Activated CD4-positive, alpha-beta T cell treated with anti-CD3 and anti-CD28 coated beads, Interleukin-10, Interleukin-2, amounts not matched to agents 100 ng/mL and 50 ng/mL, durations not matched to agents 16 hours and 8 hours (primary cell): ENCODE measurements around the gene ADH7.
"Not testable (repeated sequence)": the region's sequence is repeated elsewhere in the genome, so short reads cannot be mapped to it uniquely, and the experiment has no call there.

Experiments used
- DNase-seq: peaks from one replicate; pipeline ENCODE4 v3.0.0-alpha.2; 2020

Gene ADH7

DNA sequence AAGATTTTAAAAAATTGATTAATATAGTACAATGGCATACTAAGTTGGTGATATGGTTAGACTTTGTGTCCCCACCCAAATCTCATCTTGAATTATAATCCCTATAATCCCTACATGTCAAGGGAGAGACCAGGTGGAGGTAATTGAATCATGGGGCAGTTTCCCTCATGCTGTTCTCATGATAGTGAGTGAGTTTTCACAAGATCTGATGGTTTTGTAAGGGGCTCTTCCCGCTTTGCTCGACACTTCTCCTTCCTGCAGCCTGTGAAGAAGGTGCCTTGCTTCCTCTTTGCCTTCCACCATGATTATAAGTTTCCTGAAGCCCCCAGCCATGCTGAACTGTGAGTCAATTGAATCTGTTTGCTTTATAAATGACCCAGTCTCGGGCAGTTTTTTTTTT lies 20.2 kb downstream of the ADH7 start:
- DNase-seq: not testable (repeated sequence)

DNA sequence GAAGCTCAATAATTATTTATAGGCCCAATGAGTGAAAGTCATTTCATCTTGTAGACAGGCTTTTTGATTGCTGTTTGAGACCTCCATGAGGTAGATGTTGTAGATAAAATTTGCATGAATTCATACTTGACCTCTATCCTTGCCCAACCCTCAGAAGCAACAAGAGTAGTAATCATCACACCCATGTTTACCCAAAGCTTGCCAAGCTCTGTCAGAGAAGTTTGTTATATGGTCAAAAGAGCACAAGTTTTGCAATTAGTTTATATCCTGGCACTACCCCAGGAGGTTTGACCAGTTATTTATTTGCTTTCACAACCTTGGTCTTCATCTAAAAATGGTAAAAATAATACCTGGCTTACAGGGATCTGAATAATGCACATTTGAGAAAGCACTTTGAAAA lies 20.7 kb downstream of the ADH7 start:
- no peak for DNase-seq

DNA sequence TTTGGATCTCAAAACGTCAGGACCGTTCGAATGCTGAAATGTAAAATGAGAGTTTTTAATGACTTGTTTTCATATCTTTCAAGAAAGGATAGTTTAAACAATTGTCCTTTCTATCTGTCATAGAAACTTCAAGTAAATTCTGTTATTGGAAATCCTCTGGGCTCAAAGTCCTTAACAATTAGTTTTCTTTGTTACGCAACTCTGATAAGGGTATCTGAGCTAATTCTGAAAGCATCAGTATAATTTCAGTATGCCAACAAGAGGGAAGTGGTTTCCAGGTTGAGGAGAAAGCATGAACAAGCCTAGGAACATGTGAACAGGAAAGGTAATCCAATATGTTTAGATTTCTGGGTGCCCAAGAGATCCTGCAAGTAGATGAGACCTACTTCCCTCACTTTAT lies 22.0 kb downstream of the ADH7 start:
- DNase-seq: no peak

DNA sequence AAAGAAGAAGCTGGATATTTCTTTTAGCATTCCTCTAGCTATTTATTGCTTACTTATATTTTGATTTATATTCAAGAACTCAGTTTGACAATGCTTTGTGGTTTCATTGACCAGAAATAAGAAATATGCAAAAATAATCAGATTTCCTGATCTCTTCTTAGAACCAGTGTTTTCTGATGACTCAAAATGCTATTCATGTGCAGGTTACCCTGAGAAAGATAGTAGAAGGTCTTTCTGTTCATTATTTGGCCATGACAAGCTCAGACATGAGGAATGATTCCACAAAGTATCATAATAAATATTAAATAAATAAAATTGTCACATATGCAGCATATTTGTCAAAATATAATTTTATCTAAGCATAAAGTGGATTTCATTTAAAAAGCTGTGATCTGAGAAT lies 24.1 kb downstream of the ADH7 start:
- DNase-seq: no peak

DNA sequence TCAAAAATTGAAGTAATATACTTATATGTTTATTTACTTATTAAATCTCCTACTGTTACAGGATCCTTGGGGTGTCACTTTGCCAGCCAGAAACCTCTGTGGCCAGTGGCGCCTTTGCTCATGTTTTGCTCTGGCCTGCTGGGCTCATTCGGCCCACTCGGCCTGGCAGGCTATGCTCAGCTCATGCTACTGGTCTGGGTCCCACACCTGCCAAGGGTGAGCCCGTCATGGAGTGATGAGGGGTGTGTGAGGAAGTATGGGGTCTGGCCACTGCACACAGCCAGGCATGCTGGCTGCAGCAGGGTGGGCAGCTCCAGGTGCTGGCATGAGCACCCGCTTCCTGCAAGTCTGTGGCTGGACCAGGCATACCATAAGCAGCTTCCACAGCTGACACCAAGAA lies 25.1 kb downstream of the ADH7 start:
- DNase-seq: no peak

DNA sequence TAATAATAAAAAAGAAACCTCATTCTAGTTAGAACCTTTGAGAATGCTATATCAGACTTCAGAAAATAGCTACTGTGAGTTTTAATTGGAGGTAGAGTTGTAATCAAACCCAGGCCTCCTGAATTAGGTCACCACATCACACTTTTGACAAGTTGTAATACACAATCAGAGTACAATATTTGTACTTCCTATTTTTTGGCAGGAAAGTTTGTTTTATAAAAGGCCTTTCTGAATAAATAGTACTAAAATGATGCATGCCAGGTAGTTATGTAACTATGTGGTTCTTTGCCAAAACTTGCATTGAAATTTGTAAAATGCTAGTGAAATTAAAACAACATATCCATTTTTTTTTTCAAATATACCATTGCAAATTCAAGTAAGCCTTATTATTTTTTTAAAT lies 26.8 kb downstream of the ADH7 start:
- no peak for DNase-seq

DNA sequence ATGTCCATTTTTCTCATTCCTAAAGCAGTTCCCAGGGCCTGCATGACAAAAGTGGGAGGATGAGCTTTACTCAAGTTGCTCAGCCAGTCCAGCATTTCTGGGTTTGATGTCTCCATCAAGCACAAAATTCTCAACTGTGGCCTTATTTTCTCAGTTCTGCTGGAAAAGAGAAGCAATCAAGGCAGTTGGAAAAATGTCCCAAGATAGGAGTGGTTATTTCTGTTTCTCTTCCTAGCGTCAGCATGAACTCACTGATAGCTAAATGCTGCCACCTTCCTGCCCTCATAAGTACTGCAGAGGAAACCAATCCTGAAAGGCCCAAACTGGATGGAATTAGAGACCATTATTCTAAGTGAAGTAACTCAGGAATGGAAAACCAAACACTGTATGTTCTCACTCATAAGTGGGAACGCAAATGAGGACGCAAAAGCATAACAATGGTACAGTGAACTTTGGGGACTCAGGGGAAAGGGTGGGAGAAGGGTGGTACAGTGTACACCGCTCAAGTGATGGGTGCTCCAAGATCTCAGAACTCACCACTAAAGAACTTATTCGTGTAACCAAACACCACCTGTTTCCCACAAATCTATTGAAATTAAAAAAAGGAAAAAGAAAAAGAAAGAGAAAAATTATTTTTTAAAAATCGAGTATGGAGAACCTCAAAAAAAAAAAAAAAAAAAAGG lies 29.6 kb downstream of the ADH7 start:
- peak; percentile 68 for DNase-seq

DNA sequence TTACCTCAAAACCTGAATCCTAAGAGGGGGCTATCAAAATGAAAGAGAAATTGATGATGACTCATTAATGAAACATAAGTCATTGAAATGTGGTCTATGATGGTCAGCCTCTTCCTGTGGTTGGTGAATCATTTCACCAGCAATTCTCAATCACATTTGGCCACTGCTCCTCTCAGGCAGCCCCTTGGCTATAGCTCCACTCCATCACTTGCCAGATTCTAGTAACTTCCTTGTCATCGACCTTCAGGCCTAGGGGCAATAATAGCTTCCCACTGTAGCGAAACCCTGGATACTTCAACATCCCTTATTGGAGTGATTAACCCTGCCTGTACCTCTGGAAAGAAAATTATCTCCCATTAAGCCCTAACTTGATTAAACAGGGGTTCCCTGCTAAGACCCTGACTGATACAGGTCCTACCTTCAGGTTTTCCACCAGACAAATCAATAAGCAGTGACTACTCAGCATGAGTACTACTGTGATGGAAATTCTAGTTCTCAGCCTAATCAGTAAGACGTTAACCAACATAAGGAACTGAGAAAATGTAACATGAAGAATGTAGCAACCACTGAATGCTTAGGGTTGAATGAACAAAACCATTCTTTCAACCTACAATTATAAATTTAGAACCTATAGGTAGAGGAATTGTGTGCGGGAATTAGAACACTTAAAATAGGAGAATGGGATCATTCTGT lies 30.4 kb downstream of the ADH7 start:
- peak; percentile 81 for DNase-seq

DNA sequence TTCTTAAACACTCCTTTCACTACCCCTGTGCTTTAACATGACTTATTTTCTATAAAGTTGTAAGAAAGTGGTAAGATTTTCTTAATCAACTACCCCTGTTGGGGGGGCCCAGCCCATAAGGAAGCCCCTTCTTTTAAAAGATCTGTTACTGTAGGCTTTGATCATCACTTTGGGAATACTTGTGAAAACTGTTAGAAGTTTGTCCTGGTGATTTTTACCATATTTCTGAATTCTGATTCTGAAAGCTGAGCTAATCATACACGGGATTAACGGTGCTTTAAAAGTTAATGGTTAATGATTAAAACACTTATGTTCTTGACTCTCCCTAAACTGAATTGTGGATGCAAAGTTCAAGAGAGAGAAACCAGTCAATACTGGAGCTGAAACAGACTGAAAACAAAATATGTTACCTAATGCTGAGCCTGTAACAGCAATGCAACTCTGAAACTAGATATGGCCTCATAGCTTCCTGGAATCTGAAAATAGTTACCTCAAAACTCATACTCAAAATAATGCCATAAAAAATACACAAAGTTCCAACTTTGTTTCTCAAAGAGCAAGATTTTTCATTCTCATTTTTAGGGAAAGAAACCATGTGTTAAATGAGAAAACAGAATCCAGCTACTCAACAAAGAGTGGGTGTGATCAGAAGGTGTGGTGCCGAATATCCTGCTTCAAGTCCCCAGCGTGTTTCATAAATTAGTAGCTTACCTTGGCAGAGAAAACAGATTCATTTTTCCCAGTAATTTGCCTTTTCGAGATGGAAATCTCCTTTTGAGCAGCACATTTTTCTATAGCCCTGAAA lies 31.6 kb downstream of the ADH7 start:
- DNase-seq: peak; percentile 53

DNA sequence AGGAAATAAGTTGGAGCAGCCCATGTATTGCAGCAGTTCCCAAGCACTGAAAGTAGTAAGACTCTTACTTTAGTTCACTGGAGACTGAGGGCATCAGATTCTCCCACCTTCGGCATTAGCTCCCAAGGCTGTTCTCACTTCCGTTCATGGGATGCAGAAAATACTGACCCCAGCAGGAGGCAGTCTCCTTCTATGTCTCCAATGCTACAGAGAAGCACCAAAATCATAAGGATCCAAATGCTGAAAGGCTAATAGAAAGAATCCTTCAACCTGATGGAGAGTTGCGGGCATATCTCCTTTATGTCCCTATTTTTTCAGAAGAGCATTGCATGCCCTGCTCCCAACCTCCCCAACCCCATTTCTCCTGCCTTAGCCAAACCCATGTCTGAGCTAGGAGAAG lies 32.4 kb downstream of the ADH7 start:
- no peak for DNase-seq

DNA sequence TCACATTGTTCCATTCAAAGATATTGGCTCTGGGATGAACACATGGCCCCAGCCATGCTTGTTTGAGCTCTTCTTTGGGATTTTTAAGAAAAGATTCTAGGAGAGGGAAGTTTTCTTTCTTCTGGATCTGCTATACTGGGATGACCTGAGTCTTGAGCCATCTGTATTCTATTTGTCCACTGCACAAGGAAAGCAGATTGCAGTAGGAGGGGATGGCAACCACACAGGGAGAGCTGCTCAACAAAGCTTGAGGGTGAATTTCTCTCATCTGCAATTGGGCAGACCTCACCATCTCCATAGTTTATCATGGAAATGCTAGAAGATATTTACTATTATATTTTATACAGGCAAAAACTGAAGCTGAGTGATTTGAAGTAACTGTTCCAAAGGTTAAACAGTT lies 34.3 kb downstream of the ADH7 start:
- no peak for DNase-seq

DNA sequence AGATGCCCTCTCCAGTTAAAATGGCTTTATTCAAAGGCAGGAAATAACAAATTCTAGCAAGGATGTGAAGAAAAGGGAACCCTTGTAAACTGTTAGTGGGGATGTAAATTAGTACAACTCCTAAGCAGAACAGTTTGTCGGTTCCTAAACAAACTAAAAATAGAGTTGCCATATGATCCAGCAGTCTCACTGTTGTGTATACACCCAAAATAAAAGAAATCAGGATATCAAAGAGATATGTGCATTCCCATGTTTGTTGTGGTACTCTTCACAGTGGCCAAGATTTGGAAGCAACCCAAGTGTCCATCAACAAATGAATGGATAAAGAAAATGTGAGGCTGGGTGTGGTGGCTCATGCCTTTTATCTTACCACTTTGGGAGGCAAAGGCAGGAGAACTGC lies 36.1 kb downstream of the ADH7 start:
- no peak for DNase-seq

DNA sequence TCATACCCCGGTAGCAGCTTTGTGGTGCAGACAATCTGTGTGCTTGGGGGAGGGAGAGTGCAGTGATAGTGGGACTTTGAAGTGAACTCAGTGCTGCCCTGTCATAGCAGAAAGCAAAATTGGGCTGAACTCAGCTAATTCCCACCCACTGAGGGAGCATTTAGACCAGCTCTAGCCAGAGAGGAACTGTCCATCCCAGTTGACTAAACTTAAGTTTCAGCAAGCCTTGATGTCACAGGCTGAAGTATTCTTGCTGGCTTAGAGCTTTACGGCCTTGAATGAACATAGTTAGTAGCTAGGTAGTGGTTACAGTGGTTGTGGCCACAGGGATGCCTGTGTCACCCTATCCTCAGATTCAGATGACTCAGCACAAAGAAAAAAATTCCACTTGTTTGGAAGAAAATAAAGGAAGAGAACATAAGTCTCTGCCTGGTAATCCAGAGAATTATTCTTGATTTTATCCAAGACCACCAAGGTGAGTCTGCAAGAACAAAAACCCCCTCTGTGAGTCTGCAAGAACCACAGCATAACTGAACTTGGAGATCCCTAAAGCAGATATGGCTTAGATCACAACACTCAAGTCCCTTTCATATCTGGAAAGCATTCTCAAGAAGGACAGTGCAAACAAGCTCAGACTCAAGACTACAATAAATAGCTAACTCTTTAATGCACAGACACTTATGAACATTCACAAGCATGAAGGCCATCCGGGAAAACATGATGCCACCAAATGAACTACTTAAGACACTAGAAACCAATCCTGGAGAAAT lies 39.4 kb downstream of the ADH7 start:
- no peak for DNase-seq

DNA sequence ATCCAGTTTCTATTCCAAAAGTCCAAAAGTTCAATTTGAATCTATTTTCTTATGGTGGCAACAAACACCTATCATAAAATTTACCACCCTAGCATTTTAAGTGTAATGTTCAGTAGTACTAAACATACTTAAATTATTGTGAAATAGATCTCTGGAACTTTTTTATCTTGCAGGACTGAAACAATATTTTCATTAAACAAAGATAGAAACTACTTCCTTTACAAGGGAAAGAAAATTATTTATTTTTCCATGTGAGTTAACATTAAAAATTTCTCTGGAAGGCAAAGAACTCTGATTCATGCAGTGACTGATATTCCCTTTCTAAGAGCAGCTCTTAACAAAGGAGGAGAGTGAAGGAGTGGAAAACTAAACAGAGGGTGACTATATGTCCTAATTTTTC lies 40.2 kb downstream of the ADH7 start:
- no peak for DNase-seq

DNA sequence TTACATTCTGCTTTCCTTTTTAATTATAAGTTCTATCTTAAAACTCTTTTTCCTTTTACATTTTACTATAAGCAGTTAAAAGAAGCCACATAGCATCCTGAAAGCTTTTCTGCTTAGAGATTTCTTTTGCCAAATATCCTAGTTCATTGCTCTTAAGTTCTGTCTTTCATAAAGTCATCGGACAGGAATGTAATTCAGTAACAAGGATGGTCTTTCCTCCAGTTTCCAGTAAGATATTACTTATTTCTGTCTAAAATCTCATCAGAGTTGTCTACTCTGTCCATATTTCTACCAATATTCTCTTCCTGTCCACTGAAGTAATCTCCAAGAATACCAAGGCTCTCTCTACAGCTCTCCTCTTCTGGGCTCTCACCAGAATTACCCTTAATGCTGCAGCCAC lies 45.1 kb downstream of the ADH7 start:
- no peak for DNase-seq

DNA sequence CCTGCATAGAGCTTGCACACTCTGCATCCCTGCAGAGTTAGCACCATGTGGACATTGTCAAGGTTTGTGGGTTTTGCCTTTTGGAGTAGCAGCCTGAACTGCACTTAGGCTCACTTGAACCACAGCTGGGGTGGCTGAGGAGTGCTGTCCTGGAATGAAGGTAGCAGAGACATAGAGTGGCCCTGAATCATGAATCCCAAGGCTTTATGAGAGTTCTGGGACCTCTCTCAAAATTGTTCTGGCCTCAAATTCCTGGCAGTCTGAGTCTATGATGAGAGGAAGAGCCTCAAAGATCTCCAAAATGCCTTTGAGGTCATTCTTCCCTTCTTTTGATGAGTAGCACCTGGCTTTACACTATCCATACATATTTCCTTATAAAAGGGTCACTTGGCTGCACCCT lies 45.5 kb downstream of the ADH7 start:
- no peak for DNase-seq

DNA sequence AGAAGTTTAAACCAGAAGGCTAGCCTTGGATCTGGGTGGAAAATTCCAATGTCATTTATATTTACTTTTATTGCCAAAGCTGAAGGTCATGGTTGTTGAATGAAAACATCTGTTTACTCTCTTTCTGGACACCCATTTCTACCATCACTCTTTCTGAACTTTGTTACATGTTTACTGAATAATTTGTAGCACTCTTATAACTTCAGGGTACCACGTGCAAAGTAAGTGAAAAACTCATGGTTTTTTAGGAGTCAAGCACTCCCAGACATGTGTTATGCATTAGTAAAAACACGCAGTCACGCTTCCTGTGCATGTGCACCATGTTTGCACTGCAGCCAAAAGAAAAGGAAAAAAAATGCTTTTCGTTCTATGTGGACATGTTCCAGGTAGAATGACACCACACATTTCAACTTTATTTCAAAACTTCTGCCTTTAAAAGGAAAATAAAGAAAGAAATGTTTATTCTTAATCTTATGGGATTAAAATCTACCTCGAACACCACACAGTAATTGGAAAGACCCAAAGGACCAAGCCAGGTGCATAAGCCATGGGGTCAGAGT lies 51.2 kb downstream of the ADH7 start:
- DNase-seq: no peak

DNA sequence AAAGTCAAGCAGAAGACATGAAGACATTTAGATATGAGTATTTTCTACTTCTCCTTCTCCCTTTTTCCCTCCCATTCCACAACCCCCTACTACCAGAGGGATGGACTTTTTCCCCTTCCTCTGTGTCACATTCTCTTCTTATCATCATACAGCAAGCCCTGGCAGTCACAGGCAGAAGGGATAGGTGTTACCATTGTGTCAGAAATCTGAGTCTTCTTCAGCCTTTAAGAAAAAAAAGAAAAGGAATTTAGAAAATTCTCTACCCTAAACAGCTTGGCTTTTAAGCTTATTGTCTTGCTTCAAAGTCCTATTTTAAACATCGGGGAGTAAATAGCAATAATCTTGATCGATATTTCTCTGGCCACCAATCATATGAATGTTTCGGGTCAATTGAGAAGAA lies 51.7 kb downstream of the ADH7 start:
- DNase-seq: no peak

DNA sequence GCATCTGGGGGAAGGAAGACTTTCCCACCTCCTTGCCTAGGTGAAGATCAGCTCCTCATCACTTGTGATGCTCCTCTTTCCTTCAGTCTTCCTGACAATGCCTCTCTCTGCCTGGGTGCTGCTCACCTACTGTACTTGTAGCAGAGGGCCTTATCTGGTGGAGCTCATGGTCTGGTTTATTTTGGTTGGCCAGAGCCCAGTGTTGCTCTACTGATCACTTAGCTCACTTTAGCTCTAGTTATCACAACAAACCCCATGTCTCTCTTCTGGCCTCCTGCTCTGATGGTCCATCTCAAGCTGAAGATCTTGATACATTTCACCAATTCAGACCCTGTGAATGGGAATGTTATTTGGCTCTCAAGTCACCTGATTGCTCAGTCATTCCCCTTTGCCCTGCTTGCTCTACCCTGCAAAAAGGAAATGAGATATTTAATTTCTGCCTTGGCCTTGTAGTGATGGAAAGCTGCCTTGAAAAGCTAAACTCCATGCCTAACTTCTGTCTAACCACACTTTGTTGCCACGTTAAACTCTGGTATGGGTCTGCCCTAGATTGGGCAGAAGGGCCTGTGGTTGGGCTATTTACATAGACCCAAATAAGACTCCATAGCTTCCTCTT lies 52.3 kb downstream of the ADH7 start:
- no peak for DNase-seq

DNA sequence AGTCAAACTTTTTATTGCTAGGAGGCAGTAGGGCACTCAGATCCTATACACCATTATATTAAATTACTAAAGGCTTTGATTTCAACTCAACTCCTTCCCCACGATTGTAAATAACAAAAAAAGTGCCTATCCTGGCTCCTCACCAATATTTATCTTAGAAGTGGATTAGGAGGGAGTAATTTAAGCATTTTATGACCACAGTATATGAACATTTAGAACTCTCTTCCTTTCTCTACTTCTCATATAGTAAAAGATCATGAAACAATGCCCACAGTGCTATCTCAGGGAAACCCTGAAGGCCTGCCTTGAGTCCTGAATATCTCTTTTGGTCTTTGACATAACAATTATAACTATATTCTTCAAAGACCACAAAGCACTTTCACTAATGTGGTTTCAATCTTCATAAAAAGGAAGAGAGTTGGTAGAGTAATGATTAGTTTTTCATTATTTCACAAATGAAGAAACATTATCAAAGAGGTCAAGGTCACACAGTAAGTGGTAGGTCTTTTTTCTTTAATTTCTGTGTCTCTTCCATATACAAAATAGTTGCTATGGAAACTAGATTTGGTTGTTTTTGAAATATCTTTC lies 53.5 kb downstream of the ADH7 start:
- DNase-seq: no peak

DNA sequence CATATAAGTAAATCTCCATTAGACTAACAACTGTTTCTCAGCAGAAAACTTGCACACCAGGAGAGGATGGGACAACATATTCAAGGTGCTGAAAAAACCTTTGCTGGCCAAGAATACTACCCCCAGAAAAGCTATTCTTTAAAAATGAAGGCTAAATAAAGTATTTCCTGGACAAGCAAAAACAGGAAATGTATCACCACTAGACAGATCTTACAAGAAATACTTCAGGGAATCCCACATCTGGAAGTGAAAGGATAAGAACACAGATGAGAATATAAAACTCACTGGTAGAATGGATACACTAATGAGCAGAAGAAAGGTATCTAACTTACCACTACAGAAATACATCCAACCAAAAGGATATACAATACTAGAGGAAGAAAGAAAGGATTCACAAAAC lies 55.6 kb downstream of the ADH7 start:
- no peak for DNase-seq

DNA sequence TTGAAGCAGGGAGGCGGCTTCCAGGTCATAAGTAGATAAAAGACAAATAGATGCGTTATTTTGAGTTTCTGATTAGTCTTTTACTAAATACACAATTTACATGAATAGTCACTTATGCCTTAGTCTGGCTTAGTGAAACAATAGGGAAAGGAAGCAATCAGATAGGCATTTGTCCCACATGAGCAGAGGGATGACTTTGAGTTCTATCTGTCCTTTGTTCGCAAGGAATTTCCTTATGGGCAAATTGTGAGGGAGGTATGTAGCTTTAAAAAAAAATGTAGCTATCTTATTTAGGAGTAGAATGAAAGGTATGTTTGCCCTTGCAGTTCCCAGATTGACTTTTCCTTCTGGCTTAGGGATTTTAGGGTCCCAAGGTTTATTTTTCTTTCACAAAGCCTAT lies 56.3 kb downstream of the ADH7 start:
- DNase-seq: no peak
